GM19023 (cell line): ENCODE results near the gene ACAD9.

Experiments used
- ATAC-seq: cut with Tn5 transposase; IDR thresholded peaks from one replicate; pipeline ENCODE4 v1.9.1; 2021; ENCODE audit warnings: mild to moderate bottlenecking, moderate library complexity; ENCODE audit not compliant: unreplicated experiment

The ACAD9 gene

GRCh38 chr3:128932516-128933212, 53.2 kb downstream of the ACAD9 start:
- no peak for ATAC-seq

- ATAC-seq: no peak
Observed at GRCh38 chr3:128933213-128933921, 53.9 kb downstream of the ACAD9 start.

- no peak for ATAC-seq
Observed at GRCh38 chr3:128933922-128934253, 54.5 kb downstream of the ACAD9 start.

GRCh38 chr3:128935922-128936321, 56.5 kb downstream of the ACAD9 start:
- no peak for ATAC-seq

GRCh38 chr3:128936341-128936740, 56.9 kb downstream of the ACAD9 start:
- no peak for ATAC-seq

- ATAC-seq: no peak
Observed at GRCh38 chr3:128940252-128940651, 60.8 kb downstream of the ACAD9 start.

GRCh38 chr3:128942161-128942952, 62.9 kb downstream of the ACAD9 start:
- no peak for ATAC-seq

- no peak for ATAC-seq
Observed at GRCh38 chr3:128945041-128945877, 65.8 kb downstream of the ACAD9 start.

- ATAC-seq: no peak
Observed at GRCh38 chr3:128945878-128946175, 66.4 kb downstream of the ACAD9 start.

- ATAC-seq: no peak
Observed at GRCh38 chr3:128946411-128946810, 67.0 kb downstream of the ACAD9 start.

- ATAC-seq: no peak
Observed at GRCh38 chr3:128949158-128949557, 69.7 kb downstream of the ACAD9 start.

GRCh38 chr3:128950223-128950938, 71.0 kb downstream of the ACAD9 start:
- ATAC-seq: no peak

GRCh38 chr3:128956440-128956839, 77.0 kb downstream of the ACAD9 start:
- no peak for ATAC-seq
